Esophagus squamous epithelium (tissue), 5 donors: ENCODE measurements around the gene TRIM51. TPM values are rescaled to one million over a fixed set of nuclear protein-coding genes. Genes with fewer than 3 reads are reported as not detected.

Experiments used
- DNase-seq: peaks from one replicate; lab custom pipeline; 2025; lab: John Stamatoyannopoulos, UW
- H3K27ac ChIP-seq, 4 donors: fragments of 200-600 bp; sonication (generic); one replicate each; pipeline ENCODE4 v1.5.1; 2016 to 2019; ENCODE audit warnings: mild to moderate bottlenecking in 1 of 4
- H3K27me3 ChIP-seq, 4 donors: fragments of 200-600 bp; sonication (generic); 1 replicate in 3 of 4; 2 replicates in 1 of 4; pipeline versions ENCODE4 v1.5.1 to v1.6.0; 2017 to 2021; ENCODE audit warnings: antibody characterized with exemption in 1 of 4
- H3K36me3 ChIP-seq, 3 donors: fragments of 200-600 bp; sonication (generic); one replicate each; pipeline ENCODE4 v1.5.1; 2016 to 2019
- H3K4me1 ChIP-seq, 3 donors: fragments of 200-600 bp; sonication (generic); one replicate each; pipeline ENCODE4 v1.5.1; 2017 to 2019
- H3K4me3 ChIP-seq, 4 donors: fragments of 200-600 bp; sonication (generic); 1 replicate in 3 of 4; 2 replicates in 1 of 4; pipeline ENCODE4 v1.5.1; 2016 to 2019; ENCODE audit warnings: mild to moderate bottlenecking in 2 of 4, moderate library complexity in 1 of 4
- H3K9me3 ChIP-seq, 3 donors: fragments of 200-600 bp; sonication (generic); one replicate each; pipeline ENCODE4 v1.5.1; 2016 to 2019
- CTCF ChIP-seq, 6 experiments: fragments of 450-650 bp in 4 of 6; fragments of 200-600 bp in 2 of 6; sonication (generic) in 2 of 6; IDR thresholded peaks; one replicate each; pipeline ENCODE4 v1.5.1; 2016 to 2019; ENCODE audit warnings: antibody characterized with exemption in 6 of 6, mild to moderate bottlenecking in 4 of 6, moderate library complexity in 4 of 6
- POLR2A ChIP-seq, 4 donors: fragments of 450-650 bp; IDR thresholded peaks; one replicate each; pipeline ENCODE4 v1.6.1; 2017; ENCODE audit warnings: antibody characterized with exemption in 4 of 4, mild to moderate bottlenecking in 4 of 4, moderate library complexity in 3 of 4
- WGBS, 2 donors: methylation state at CpG; one replicate each; pipeline ENCODE4 v1.1.5; 2018; 5-methylcytosine and 5-hydroxymethylcytosine counted together
- intact Hi-C: fragments of 100-400 bp; cut with DNase I; formaldehyde crosslinking; loops from one replicate; pipeline ENCODE4 v1.15.0; 2022
- small RNA-seq, 4 donors: library from RNA; depleted of rRNA; stranded (forward); fragments of <200 nt; gene quantifications; one replicate each; pipeline ENCODE3, GENCODE V24; 2016
- total RNA-seq, 4 donors: library from RNA; depleted of rRNA; stranded (reverse); fragments of >200 nt; gene quantifications; one replicate each; pipeline ENCODE4 v1.1.0, GENCODE V29; 2016
- donor health status: DM: yes; HTN: yes; CAD: no.

TRIM51 gene
- total RNA-seq, 4 donors from 2014 or later, result not detected

DNA sequence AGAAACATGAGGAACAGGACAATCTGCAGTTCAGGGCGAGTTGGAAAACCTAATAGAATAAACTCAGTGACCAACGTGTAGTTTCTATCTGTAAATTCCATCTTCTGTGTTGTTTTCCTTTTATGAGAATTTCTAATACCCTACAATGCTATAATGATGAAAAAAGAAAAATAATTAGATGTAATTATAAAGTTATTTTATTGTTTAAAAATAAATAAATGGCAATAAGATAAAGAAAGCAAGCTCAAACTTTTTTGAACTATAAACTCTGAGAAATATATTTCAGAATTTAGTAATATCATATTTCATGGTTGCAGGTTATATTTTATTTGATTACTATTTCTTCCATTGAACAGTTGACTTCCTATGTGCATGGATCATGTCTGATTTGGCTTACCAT is 53.2 kb downstream of the TRIM51 start, which contains the start of gene OR5I1:
OR5I1 (minus strand) TSS at position 101 of the 400 bp plus-strand sequence; CDS start at position 101, 0 bp downstream.
- Histone ChIP-seq H3K4me1 (no peaks in the 10 kb centered on the region), H3K36me3 (no peaks in the 10 kb centered on the region), H3K27ac (no peak within 1 kb of the TSS), H3K9me3 (no peaks in the 10 kb centered on the region), H3K4me3 (no peak within 1 kb of the TSS), H3K27me3 (no peaks in the 10 kb centered on the region)
- intact Hi-C loops, result no loop called here
- TF ChIP-seq POLR2A (IDR thresholded peaks at IDR 0.05) (no peak), CTCF (IDR thresholded peaks at IDR 0.05) (no peak)
- WGBS, 2 donors, result 51 to 59% methylated on average over 2 of the region's 2 CpGs
- no peak for DNase-seq

Small RNA genes within 50 kb of the gene (small RNA-seq; reads per million reads assigned to genes)
- gene AC036111.3, result 0 reads per million in 4 donors

Other genes starting within 250 kb of the TRIM51 start
- gene OR4P4, start 248.2 kb upstream of the TRIM51 start, total RNA-seq, result not detected
- not detected for gene OR4S2, start 235.0 kb upstream of the TRIM51 start, total RNA-seq
- not detected for gene OR4C6, start 221.1 kb upstream of the TRIM51 start, total RNA-seq
- not detected for gene OR5D13, start 109.9 kb upstream of the TRIM51 start, total RNA-seq
- gene OR5D14, start 87.7 kb upstream of the TRIM51 start, total RNA-seq, result not detected
- gene OR5L1, start 71.9 kb upstream of the TRIM51 start, total RNA-seq, result not detected
- not detected for gene OR5D18, start 63.7 kb upstream of the TRIM51 start, total RNA-seq
- not detected for gene OR5L2, start 56.1 kb upstream of the TRIM51 start, total RNA-seq
- gene OR5D16, start 44.5 kb upstream of the TRIM51 start, total RNA-seq, result not detected
- not detected for gene OR5W2, start 31.3 kb downstream of the TRIM51 start, total RNA-seq
- not detected for gene OR5I1, start 53.1 kb downstream of the TRIM51 start, total RNA-seq
- gene OR10AG1, start 86.6 kb downstream of the TRIM51 start, total RNA-seq, result not detected
- not detected for gene OR5F1, start 111.3 kb downstream of the TRIM51 start, total RNA-seq
- gene OR5AS1, start 144.4 kb downstream of the TRIM51 start, total RNA-seq, result not detected
- gene OR8I2, start 210.0 kb downstream of the TRIM51 start, total RNA-seq, result not detected
- gene OR8H2, start 220.4 kb downstream of the TRIM51 start, total RNA-seq, result not detected
- gene OR8H3, start 239.1 kb downstream of the TRIM51 start, total RNA-seq, result not detected